CD4-positive, alpha-beta T cell treated with Interleukin-4 for 4 hours (primary cell): Measurements from ENCODE around the gene LCT.
"Not testable (repeated sequence)": the region's sequence is repeated elsewhere in the genome, so short reads cannot be mapped to it uniquely, and the experiment has no call there.

Experiments used
- DNase-seq: peaks from one replicate; pipeline ENCODE4 v3.0.0-alpha.2; 2020

Gene LCT

GRCh38 chr2:135836596-135837270, at the start of gene LCT:
LCT (minus strand) TSS chr2:135837184; CDS start chr2:135837169, 15 bp downstream.
- no peak for DNase-seq

- DNase-seq = no peak
Measured at GRCh38 chr2:135885709-135886108, 48.7 kb upstream of the LCT start.

- DNase-seq = no peak
Measured at GRCh38 chr2:135882415-135882814, 45.4 kb upstream of the LCT start.

- DNase-seq = not testable (repeated sequence)
Measured at GRCh38 chr2:135876770-135877169, 39.8 kb upstream of the LCT start.

GRCh38 chr2:135876066-135876711, 39.2 kb upstream of the LCT start, which contains the start of gene MCM6:
MCM6 (minus strand) TSS chr2:135876443; CDS start chr2:135876365, 78 bp downstream.
- peak; percentile 99 for DNase-seq

GRCh38 chr2:135875491-135876065, 38.6 kb upstream of the LCT start:
- peak; percentile 70 for DNase-seq

- no peak for DNase-seq
Measured at GRCh38 chr2:135874777-135875365, 37.9 kb upstream of the LCT start.

- DNase-seq = no peak
Measured at GRCh38 chr2:135870571-135870970, 33.6 kb upstream of the LCT start.

GRCh38 chr2:135863233-135863632, 26.2 kb upstream of the LCT start:
- no peak for DNase-seq

GRCh38 chr2:135862718-135863117, 25.7 kb upstream of the LCT start:
- DNase-seq = no peak

GRCh38 chr2:135853401-135853800, 16.4 kb upstream of the LCT start:
- no peak for DNase-seq

- DNase-seq = no peak
Measured at GRCh38 chr2:135851858-135852257, 14.9 kb upstream of the LCT start.

GRCh38 chr2:135850892-135851668, 14.1 kb upstream of the LCT start:
- DNase-seq = no peak

- DNase-seq = no peak
Measured at GRCh38 chr2:135849087-135849486, 12.1 kb upstream of the LCT start.

- no peak for DNase-seq
Measured at GRCh38 chr2:135845997-135846396, 9.0 kb upstream of the LCT start.

- no peak for DNase-seq
Measured at GRCh38 chr2:135845257-135845656, 8.3 kb upstream of the LCT start.

GRCh38 chr2:135844301-135844895, 7.4 kb upstream of the LCT start:
- DNase-seq = no peak

- DNase-seq = no peak
Measured at GRCh38 chr2:135843671-135844070, 6.7 kb upstream of the LCT start.

GRCh38 chr2:135840601-135841000, 3.6 kb upstream of the LCT start:
- no peak for DNase-seq

GRCh38 chr2:135839713-135840112, 2.7 kb upstream of the LCT start:
- DNase-seq = no peak

- no peak for DNase-seq
Measured at GRCh38 chr2:135838502-135838901, 1.5 kb upstream of the LCT start.

GRCh38 chr2:135832891-135833290, 4.1 kb downstream of the LCT start:
- no peak for DNase-seq
